Hematopoietic multipotent progenitor cell treated with erythropoietin and hydrocortisone succinate and interleukin-3 and kit ligand, for 15 days (in vitro differentiated cells): Measurements from ENCODE around the gene TRIM72.
"Not testable (repeated sequence)": the region's sequence is repeated elsewhere in the genome, so short reads cannot be mapped to it uniquely, and the experiment has no call there.

ENCODE experiments used
- DNase-seq: peaks from one replicate; pipeline ENCODE4 v3.0.0-alpha.2; 2015; ENCODE audit warnings: low spot score

TRIM72 gene

DNA sequence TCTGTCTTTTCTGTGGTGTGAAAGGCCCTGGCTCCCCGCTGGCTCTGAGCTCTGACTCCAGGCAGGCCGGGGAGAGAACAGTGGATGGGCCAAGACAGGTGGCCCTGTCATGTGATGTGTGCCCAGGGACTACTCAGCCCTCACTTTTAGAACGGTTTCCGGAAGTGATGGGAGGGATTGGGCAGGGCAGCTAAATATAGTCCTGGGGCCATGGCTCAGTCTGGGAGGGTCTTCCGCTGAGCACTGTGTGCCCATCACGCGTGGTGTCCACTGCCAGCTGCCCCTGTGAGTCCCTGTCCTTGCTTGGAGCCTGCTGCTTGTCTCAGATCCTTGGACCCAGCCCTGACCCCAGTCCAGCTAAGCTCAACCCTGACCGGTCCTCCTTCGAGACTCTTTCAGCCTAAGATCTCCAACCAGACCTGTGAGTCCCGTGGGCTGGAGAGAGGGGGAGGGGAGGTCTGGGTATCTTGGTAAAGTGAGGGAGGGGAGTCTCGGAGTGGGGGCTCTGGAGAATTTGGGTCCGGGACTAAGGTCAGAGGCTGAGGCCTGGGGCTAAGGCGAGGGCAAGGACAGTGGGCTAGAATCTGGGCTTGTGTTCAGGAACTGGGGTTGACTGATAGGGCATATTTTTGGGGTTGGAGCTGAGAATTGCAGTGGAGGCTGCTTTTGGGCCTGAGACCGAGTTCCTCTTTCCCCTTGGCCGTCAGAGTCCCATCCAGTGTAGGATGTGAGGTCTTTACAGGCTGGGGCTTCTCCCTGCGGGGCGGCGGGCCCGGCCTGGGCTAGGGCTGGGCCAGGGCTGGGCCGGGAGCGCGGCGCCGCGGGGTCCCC, at the start of gene TRIM72:
Gene TRIM72, plus strand, starts transcription at position 243 of the 831 bp plus-strand sequence. CDS start 620 bp downstream, outside the sequence.
- DNase-seq, result no peak

GRCh38 chr16:31167315-31167714, 46.6 kb upstream of the TRIM72 start:
- DNase-seq, result no peak

DNA sequence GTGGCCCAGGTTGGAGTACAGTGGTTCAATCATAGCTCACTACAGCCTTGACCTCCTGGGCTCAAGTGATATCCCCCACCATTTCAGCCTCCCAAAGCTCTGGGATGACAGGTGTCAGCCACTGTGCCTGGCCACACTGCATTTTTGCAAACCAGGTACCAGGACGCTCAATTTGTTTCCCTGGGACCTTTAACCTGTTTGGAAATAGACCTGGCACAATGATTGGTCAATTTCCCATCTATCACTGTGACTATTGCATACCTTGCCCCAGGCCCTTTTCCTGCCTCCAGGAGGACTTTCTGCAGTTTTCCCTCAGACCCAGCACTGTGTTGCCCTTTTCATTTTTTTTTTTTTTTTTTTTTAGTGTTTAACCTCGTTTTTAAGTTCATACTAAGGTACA, 45.1 kb upstream of the TRIM72 start:
- DNase-seq, result no peak

DNA sequence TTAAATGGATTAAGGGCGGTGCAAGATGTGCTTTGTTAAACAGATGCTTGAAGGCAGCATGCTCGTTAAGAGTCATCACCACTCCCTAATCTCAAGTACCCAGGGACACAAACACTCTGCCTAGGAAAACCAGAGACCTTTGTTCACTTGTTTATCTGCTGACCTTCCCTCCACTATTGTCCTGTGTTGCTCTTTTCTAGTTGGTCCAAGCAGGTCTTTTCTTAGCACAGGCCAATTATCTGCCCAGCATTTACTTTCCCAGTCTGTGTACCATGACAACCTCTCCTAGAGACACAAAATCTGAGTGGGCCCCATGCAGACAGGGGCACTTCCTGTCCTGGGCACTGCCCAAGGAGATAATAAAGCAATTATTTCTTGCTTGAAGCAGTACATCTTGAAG, 43.9 kb upstream of the TRIM72 start:
- not testable (repeated sequence) for DNase-seq

GRCh38 chr16:31177136-31177535, 36.8 kb upstream of the TRIM72 start:
- DNase-seq, result no peak

DNA sequence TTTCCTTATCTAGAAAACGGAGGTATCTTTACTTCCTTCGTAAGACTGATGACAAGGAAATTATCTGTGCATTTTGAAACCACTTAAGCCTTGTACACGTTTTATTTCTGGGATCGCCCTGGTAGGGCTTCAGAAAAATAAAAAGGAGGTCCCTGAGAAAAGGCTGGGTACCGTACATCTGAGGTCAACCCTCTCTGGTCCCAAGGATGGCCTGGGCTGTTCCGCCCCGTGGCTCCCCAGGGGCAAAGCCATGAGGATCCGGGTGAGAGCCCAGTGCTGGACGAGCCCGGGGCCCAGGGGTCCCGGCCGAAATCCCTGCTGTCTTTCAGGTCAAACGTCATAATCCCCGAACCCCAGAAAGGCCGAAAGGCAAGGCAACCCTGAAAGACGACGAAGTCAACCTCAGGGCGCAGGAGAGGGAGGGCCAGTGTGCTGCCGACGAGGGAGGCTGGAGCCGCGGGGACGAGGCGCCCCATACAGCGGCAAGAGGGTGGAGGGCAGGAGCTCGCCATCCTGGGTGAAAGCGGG, 34.6 kb upstream of the TRIM72 start:
- no peak for DNase-seq

DNA sequence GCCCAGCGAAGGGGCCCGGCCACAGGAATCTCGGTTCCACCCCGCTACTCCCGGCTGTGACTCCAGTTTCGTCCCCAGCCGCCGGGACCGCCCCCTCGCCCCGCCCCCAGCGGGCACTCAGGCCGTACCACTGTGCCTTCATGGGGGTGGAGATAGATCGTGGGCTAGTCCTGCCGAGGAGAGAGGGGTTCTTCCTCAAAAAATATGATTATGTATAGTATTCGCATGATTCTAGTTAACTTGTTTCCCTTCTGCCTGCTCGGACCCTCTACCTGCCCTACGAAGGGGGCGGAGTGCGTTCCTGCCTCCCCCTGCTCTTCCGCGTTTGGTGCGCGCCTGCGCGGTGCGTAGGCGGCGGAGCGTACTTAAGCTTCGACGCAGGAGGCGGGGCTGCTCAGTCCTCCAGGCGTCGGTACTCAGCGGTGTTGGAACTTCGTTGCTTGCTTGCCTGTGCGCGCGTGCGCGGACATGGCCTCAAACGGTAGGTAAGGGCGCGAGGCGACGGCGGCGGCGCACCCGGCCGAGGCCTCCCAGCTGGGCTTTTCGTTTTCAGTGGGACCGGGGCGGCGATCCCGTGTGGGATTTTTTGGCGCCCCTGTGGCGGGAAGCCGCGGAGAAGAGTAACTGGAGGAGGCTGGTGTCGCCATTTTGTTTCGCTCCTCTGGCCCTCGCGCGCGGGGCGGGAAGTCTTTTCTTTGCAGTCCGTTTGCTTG, 34.0 kb upstream of the TRIM72 start, which contains the start of gene FUS:
Gene FUS, plus strand, starts transcription at position 393 of the 713 bp plus-strand sequence. Its CDS starts 76 bp downstream, at position 469.
- DNase-seq, result peak; percentile 94

- peak; percentile 34 for DNase-seq
Measured at GRCh38 chr16:31181102-31181830, 32.7 kb upstream of the TRIM72 start.

DNA sequence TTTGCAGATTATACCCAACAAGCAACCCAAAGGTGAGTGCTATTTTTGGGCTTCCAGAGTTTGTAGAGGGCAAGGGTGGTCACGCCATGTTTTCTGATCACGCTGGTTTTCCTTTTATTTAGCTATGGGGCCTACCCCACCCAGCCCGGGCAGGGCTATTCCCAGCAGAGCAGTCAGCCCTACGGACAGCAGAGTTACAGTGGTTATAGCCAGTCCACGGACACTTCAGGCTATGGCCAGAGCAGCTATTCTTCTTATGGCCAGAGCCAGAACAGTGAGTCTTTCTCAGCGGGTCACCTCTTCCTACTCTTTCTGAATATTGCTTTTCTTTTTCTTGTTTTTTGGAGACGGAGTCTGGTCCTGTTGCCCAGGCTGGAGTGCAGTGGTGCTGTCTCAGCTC, 31.5 kb upstream of the TRIM72 start:
- DNase-seq, result no peak

GRCh38 chr16:31183432-31184428, 30.2 kb upstream of the TRIM72 start:
- no peak for DNase-seq

GRCh38 chr16:31184888-31185287, 29.0 kb upstream of the TRIM72 start:
- no peak for DNase-seq

GRCh38 chr16:31185339-31185738, 28.6 kb upstream of the TRIM72 start:
- no peak for DNase-seq

- DNase-seq, result no peak
Measured at GRCh38 chr16:31186176-31186575, 27.7 kb upstream of the TRIM72 start.

- no peak for DNase-seq
Measured at GRCh38 chr16:31186930-31187807, 26.8 kb upstream of the TRIM72 start.

DNA sequence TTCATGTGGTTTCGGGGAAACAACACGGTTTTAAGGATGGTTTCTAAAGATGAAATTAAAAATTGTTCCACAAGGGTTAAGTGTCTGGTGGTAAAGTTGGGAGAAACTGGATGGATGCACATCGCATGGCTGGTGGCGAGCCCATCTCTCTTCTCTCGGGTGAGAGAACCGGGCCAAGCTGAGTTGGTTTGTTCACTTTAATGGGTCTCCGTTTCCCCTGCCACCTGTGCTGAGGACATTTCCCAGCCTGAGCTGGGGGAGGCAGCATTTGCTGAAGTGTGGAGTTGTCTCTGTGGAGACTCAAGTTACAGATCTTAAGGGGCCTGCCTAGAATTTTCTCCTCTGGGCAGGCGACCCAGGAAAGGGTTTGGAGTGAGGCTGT, 26.1 kb upstream of the TRIM72 start:
- no peak for DNase-seq

DNA sequence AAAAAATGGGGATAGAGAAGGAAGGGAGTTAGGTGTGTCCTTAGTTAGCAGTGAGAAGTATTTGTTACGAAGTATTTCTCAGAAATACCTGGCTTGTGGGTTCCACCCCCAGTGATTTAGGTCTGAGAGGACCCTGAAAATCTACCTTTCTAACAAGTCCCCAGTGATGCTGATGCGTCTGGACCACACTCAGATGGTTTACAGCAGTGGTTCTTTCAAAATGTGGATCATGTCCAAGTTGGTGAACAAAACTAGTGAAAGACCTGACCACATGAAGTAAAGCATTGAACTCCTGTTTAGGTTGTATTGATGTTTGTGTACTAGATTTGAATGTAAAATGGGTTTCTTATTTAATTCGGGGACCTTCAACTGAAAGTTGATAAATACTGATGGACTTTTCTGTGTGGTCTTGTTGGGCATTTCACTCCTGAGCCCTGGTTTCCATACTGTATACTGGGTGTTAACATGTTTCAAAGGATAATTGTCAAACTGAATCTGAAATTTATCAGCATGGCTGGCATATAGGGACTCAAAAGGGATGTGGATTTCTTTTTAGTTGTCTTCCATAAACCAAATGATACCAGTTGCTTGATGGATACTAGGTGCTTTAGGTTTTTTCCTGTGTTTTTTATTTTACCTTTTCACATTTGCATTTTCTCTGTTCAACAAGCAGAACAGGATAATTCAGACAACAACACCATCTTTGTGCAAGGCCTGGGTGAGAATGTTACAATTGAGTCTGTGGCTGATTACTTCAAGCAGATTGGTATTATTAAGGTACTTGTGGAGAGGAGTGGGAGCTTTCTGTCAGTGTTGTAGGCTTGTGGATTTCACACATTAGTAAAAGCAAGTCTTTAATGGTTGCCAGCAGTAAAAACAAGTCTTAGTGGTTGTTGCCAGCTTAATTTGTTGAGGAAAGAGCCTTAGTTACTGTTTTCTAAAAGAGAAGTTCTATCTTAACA, 25.2 kb upstream of the TRIM72 start:
- no peak for DNase-seq

DNA sequence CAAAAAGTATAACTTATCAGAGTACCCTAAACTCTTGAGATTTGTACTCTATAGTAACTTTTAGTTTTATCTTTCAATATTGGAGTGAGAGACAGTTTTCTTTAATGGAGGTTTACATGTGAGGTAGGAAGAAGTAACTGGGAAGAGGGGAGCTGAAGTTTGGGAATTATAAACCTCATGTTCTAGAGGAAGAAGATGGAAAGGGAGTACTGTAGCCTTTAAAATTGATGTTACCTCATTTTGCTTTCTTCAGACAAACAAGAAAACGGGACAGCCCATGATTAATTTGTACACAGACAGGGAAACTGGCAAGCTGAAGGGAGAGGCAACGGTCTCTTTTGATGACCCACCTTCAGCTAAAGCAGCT, 24.5 kb upstream of the TRIM72 start:
- no peak for DNase-seq

GRCh38 chr16:31190061-31190460, 23.9 kb upstream of the TRIM72 start:
- no peak for DNase-seq
